Occipital lobe (tissue), 2 donors: ENCODE measurements around the gene CYFIP1. TPM values are rescaled to one million over a fixed set of nuclear protein-coding genes. Genes with fewer than 3 reads are reported as not detected.

Experiments used
- DNase-seq: peaks from one replicate; lab custom pipeline; 2025; lab: John Stamatoyannopoulos, UW
- total RNA-seq: library from RNA; depleted of rRNA; stranded (reverse); fragments of >200 nt; gene quantifications from one replicate; pipeline ENCODE4 v1.2.3, GENCODE V29; 2014

The CYFIP1 gene
- total RNA-seq, 1 donor from 2014 or later = 83.3 TPM

GRCh38 chr15:22891426-22892210 lies 88.5 kb downstream of the CYFIP1 start:
- no peak for DNase-seq

GRCh38 chr15:22890296-22890695 lies 89.9 kb downstream of the CYFIP1 start:
- no peak for DNase-seq

GRCh38 chr15:22889146-22889818 lies 90.9 kb downstream of the CYFIP1 start:
- no peak for DNase-seq

GRCh38 chr15:22888120-22888859 lies 91.9 kb downstream of the CYFIP1 start:
- no peak for DNase-seq

GRCh38 chr15:22887157-22887951 lies 92.8 kb downstream of the CYFIP1 start:
- peak; percentile 39 for DNase-seq

- DNase-seq = no peak
Observed at GRCh38 chr15:22885120-22885519, 95.0 kb downstream of the CYFIP1 start.

- DNase-seq = no peak
Observed at GRCh38 chr15:22884344-22884743, 95.8 kb downstream of the CYFIP1 start.

GRCh38 chr15:22883196-22883595 lies 97.0 kb downstream of the CYFIP1 start:
- DNase-seq = no peak

GRCh38 chr15:22881739-22882440 lies 98.3 kb downstream of the CYFIP1 start:
- DNase-seq = no peak

- no peak for DNase-seq
Observed at GRCh38 chr15:22880981-22881738, 99.0 kb downstream of the CYFIP1 start.

GRCh38 chr15:22880068-22880980 lies 99.8 kb downstream of the CYFIP1 start:
- no peak for DNase-seq

- DNase-seq = no peak
Observed at GRCh38 chr15:22878103-22878502, 102.1 kb downstream of the CYFIP1 start.

GRCh38 chr15:22877607-22878006 lies 102.6 kb downstream of the CYFIP1 start:
- no peak for DNase-seq

- DNase-seq = no peak
Observed at GRCh38 chr15:22877117-22877516, 103.1 kb downstream of the CYFIP1 start.

GRCh38 chr15:22874966-22875365 lies 105.2 kb downstream of the CYFIP1 start:
- no peak for DNase-seq

- no peak for DNase-seq
Observed at GRCh38 chr15:22874256-22874655, 105.9 kb downstream of the CYFIP1 start.

- DNase-seq = no peak
Observed at GRCh38 chr15:22873841-22874240, 106.3 kb downstream of the CYFIP1 start.

- DNase-seq = no peak
Observed at GRCh38 chr15:22872936-22873701, 107.0 kb downstream of the CYFIP1 start.
